Esophagus squamous epithelium (tissue), 5 donors: Measurements from ENCODE around the gene ISLR2. TPM values are rescaled to one million over a fixed set of nuclear protein-coding genes. Genes with fewer than 3 reads are reported as not detected.
A peak's percentile ranks its signal among the peaks of the same experiment; 100 is the strongest.

Experiments
- DNase-seq: peaks from one replicate; lab custom pipeline; 2025; lab: John Stamatoyannopoulos, UW
- H3K27ac ChIP-seq, 4 donors: fragments of 200-600 bp; sonication (generic); one replicate each; pipeline ENCODE4 v1.5.1; 2016 to 2019; ENCODE audit warnings: mild to moderate bottlenecking in 1 of 4
- H3K27me3 ChIP-seq, 4 donors: fragments of 200-600 bp; sonication (generic); 1 replicate in 3 of 4; 2 replicates in 1 of 4; pipeline versions ENCODE4 v1.5.1 to v1.6.0; 2017 to 2021; ENCODE audit warnings: antibody characterized with exemption in 1 of 4
- H3K36me3 ChIP-seq, 3 donors: fragments of 200-600 bp; sonication (generic); one replicate each; pipeline ENCODE4 v1.5.1; 2016 to 2019
- H3K4me1 ChIP-seq, 3 donors: fragments of 200-600 bp; sonication (generic); one replicate each; pipeline ENCODE4 v1.5.1; 2017 to 2019
- H3K4me3 ChIP-seq, 4 donors: fragments of 200-600 bp; sonication (generic); 1 replicate in 3 of 4; 2 replicates in 1 of 4; pipeline ENCODE4 v1.5.1; 2016 to 2019; ENCODE audit warnings: mild to moderate bottlenecking in 2 of 4, moderate library complexity in 1 of 4
- H3K9me3 ChIP-seq, 3 donors: fragments of 200-600 bp; sonication (generic); one replicate each; pipeline ENCODE4 v1.5.1; 2016 to 2019
- CTCF ChIP-seq, 6 experiments: fragments of 450-650 bp in 4 of 6; fragments of 200-600 bp in 2 of 6; sonication (generic) in 2 of 6; IDR thresholded peaks; one replicate each; pipeline ENCODE4 v1.5.1; 2016 to 2019; ENCODE audit warnings: antibody characterized with exemption in 6 of 6, mild to moderate bottlenecking in 4 of 6, moderate library complexity in 4 of 6
- POLR2A ChIP-seq, 4 donors: fragments of 450-650 bp; IDR thresholded peaks; one replicate each; pipeline ENCODE4 v1.6.1; 2017; ENCODE audit warnings: antibody characterized with exemption in 4 of 4, mild to moderate bottlenecking in 4 of 4, moderate library complexity in 3 of 4
- WGBS, 2 donors: methylation state at CpG; one replicate each; pipeline ENCODE4 v1.1.5; 2018; 5-methylcytosine and 5-hydroxymethylcytosine counted together
- intact Hi-C: fragments of 100-400 bp; cut with DNase I; formaldehyde crosslinking; loops from one replicate; pipeline ENCODE4 v1.15.0; 2022
- total RNA-seq, 4 donors: library from RNA; depleted of rRNA; stranded (reverse); fragments of >200 nt; gene quantifications; one replicate each; pipeline ENCODE4 v1.1.0, GENCODE V29; 2016
- donor health status: DM: yes; HTN: yes; CAD: no.

Gene ISLR2
- total RNA-seq, 4 donors from 2014 or later, result 0.13 to 0.76 TPM; not detected in 2

DNA sequence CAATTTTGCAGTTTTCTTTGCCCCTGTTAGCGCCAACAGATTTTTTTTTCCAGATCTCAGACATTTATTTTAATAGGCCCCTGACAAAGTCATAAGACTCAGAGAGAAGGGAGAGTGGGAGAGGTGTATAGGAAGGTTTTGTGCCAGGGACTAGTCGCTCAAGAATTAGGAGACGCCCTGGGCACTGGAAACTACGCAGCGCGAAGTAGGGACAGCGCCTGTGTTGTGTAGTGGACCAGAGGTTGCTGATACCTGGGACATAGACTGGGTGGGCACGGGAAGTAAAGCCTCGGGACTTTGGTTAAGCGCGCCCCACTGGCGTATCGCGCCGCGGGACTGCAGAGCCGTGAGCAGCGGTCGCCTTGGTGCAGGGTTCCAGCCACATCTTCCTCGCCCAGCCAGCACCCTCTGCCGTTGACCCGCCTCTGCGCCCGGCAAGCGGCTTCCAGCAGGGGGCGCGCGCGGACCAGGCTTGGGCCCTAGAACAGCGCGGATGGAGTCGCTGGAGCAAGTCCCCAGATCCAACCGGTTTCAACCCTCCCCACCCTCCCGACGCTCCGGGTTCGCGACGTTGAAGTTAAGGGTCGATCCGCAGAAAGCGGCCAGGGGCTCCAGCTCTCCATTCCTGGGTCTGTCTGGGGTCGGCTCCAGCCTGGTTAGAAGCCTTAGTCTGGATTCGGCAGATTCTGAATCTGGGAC, 3.0 kb upstream of the ISLR2 start:
- WGBS, 2 donors, result 15 to 37% methylated on average over 10 to 33 of the region's 44 CpGs
- H3K27ac ChIP-seq, result no peak overlapping the region
- intact Hi-C loops, result loop anchor here (5.0 kb wide), 2 partner anchors 175 to 195 kb away; no protein-coding TSS in a partner anchor

DNA sequence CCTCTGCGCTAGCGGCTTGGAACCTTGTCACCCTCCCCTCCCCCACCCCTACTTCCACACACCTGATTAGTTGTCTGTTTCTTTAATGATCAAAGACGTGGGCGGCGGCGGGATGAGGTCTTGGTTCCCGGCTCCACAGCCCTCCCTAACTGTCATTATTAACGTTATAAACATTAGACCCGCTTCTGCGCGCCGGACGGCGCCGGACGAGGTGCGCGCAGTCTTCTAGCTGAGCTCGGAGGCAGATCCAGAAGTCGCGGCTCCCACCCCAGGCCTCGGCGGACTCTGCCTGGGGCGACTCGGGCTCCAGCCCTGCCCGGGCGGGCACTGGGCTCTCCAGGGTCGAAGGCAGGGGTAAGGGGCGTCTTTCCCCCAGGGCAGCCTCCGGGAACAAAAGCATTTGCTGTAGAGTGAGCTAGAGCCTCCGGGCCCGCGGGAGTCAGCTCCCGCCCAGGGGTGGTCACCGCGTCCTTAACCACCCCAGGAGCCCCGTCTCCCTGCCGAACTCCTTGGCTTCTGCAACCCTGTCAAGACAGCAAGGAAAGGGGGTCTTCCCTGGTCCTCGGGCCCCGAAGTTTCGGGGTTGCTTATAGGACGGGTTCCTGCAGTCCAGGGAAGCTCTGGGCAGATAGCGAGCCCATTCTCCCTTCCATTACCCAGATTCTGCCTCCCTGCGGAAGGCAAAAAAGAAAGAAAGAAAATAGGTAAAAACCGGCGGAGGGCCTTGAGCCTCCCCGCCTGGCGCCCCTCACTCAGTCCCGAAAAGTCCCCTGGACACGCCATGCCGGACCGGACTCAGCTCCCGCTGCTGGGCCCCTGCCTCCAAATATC, 2.2 kb upstream of the ISLR2 start:
- H3K27ac ChIP-seq, result no peak overlapping the region
- H3K4me3 ChIP-seq, result peak overlapping the region in 3 of 4 donors; percentile 30 to 63 (median 40)
- intact Hi-C loops, result loop anchor here (5.0 kb wide), 2 partner anchors 174 to 194 kb away; no protein-coding TSS in a partner anchor
- H3K27me3 ChIP-seq, result peaks cover 15 to 98% (median 45%) of the 10 kb centered on the region in 4 donors
- no peak for DNase-seq
- H3K9me3 ChIP-seq, result no peaks in the 10 kb centered on the region
- peaks cover 18 to 50% (median 31%) of the 10 kb centered on the region in 3 donors for H3K4me1 ChIP-seq
- TF ChIP-seq CTCF (IDR thresholded peaks at IDR 0.05) (no peak), POLR2A (IDR thresholded peaks at IDR 0.05) (no peak)
- WGBS, 2 donors, result 5 to 38% methylated on average over 8 to 19 of the region's 53 CpGs
- H3K36me3 ChIP-seq, result no peaks in the 10 kb centered on the region

More for the DNA sequence above, 3.0 kb upstream of the ISLR2 start:
- no peak for DNase-seq
- TF ChIP-seq POLR2A (IDR thresholded peaks at IDR 0.05) (no peak), CTCF (IDR thresholded peaks at IDR 0.05) (peak; percentile 95 to 99 (median 97))
- H3K4me1 ChIP-seq, result peaks cover 18 to 43% (median 31%) of the 10 kb centered on the region in 3 donors
- H3K9me3 ChIP-seq, result no peaks in the 10 kb centered on the region
- H3K27me3 ChIP-seq, result peaks cover 15 to 98% (median 43%) of the 10 kb centered on the region in 4 donors
- no peaks in the 10 kb centered on the region for H3K36me3 ChIP-seq
- peak overlapping the region in 3 of 4 donors; percentile 30 to 63 (median 40) for H3K4me3 ChIP-seq

GRCh38 chr15:74128785-74129585, 1.4 kb upstream of the ISLR2 start:
- intact Hi-C loops, result loop anchor here (5.0 kb wide), 2 partner anchors 173 to 193 kb away; no protein-coding TSS in a partner anchor
- Histone ChIP-seq H3K4me3 (peak overlapping the region in 2 of 4 donors; percentile 40 to 63), H3K36me3 (no peaks in the 10 kb centered on the region), H3K4me1 (peaks cover 18 to 56% (median 31%) of the 10 kb centered on the region in 3 donors), H3K27ac (no peak overlapping the region), H3K9me3 (no peaks in the 10 kb centered on the region), H3K27me3 (peaks cover 22 to 100% (median 52%) of the 10 kb centered on the region in 4 donors)
- TF ChIP-seq POLR2A (IDR thresholded peaks at IDR 0.05) (no peak), CTCF (IDR thresholded peaks at IDR 0.05) (no peak)
- no peak for DNase-seq
- WGBS, 2 donors, result 3 to 25% methylated on average over 13 to 16 of the region's 43 CpGs

DNA sequence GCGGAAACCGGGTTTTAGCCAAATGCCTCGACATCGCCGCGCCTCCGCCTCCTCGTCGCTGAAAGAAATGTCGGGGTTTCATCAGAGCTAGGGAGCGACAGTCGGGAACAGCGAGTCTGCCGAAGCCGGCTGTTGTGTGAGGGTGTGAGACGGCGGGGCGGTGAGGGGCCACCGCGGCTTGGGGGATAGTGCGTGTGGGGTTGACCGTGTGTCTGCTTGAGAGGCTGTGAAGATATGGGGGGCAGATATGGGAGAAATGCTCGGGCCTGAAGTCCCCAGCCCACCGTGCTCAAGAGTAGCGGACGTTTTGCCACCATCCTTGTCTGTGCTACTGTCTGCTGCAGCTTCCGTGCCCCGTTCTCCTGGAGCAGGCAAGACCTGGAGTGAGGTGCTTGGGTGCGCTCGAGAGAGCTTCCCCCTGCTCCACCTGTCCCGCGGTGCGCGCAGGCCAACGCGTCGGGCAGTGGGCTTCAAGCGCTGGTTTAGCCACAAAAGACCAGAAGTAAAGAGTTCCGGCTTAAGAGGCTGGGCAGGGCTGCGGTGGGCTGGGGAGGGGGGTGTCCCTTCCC, 716 bp upstream of the ISLR2 start:
- no peak for DNase-seq
- WGBS, 2 donors, result 0 to 4% methylated on average over 12 to 15 of the region's 40 CpGs
- Histone ChIP-seq H3K27ac (no peak overlapping the region), H3K27me3 (peaks cover 27 to 100% (median 54%) of the 10 kb centered on the region in 4 donors), H3K4me1 (peaks cover 18 to 63% (median 31%) of the 10 kb centered on the region in 3 donors), H3K9me3 (no peaks in the 10 kb centered on the region), H3K4me3 (peak overlapping the region in 2 of 4 donors; percentile 19 to 63), H3K36me3 (no peaks in the 10 kb centered on the region)
- intact Hi-C loops, result loop anchor here (5.0 kb wide), 2 partner anchors 173 to 193 kb away; no protein-coding TSS in a partner anchor
- TF ChIP-seq CTCF (IDR thresholded peaks at IDR 0.05), result no peak
- TF ChIP-seq POLR2A (IDR thresholded peaks at IDR 0.05), result no peak
